HEK293 (cell line): ENCODE results near the gene PTPN6.

Source experiments
- GLIS2 ChIP-seq: fragments of 450-650 bp; formaldehyde crosslinking; IDR thresholded peaks from 2 replicates; pipeline ENCODE4 v1.5.1; 2016; ENCODE audit warnings: missing biosample characterization, missing genetic modification characterization
- HOXD13 ChIP-seq: sonication (generic); formaldehyde crosslinking; IDR thresholded peaks from 2 replicates; pipeline ENCODE4 v1.8.0; 2022; ENCODE audit warnings: missing genetic modification reagents, borderline replicate concordance
- IKZF3 ChIP-seq: fragments of 450-650 bp; IDR thresholded peaks from 2 replicates; pipeline ENCODE4 v1.5.0; 2018; ENCODE audit warnings: missing biosample characterization, mild to moderate bottlenecking, missing genetic modification characterization, moderate library complexity
- KLF1 ChIP-seq: fragments of 450-650 bp; formaldehyde crosslinking; IDR thresholded peaks from 2 replicates; pipeline ENCODE4 v1.5.1; 2016; ENCODE audit warnings: missing biosample characterization, missing genetic modification characterization
- KLF8 ChIP-seq: fragments of 450-650 bp; formaldehyde crosslinking; IDR thresholded peaks from 2 replicates; pipeline ENCODE4 v1.5.1; 2016; ENCODE audit warnings: missing biosample characterization, missing genetic modification characterization
- KLF9 ChIP-seq: fragments of 450-650 bp; formaldehyde crosslinking; IDR thresholded peaks from 2 replicates; pipeline ENCODE4 v1.5.1; 2016; ENCODE audit warnings: missing biosample characterization, missing genetic modification characterization, low read depth
- OVOL3 ChIP-seq: fragments of 450-650 bp; formaldehyde crosslinking; IDR thresholded peaks from 2 replicates; pipeline ENCODE4 v1.5.1; 2016; ENCODE audit warnings: missing biosample characterization, missing genetic modification characterization
- PRDM10 ChIP-seq: fragments of 450-650 bp; formaldehyde crosslinking; IDR thresholded peaks from 2 replicates; pipeline ENCODE4 v1.5.1; 2016; ENCODE audit warnings: missing biosample characterization, missing genetic modification characterization
- SP7 ChIP-seq: fragments of 450-650 bp; formaldehyde crosslinking; IDR thresholded peaks from 2 replicates; pipeline ENCODE4 v1.5.1; 2016; ENCODE audit warnings: missing biosample characterization, missing genetic modification characterization
- WT1 ChIP-seq: fragments of 450-650 bp; formaldehyde crosslinking; IDR thresholded peaks from 2 replicates; pipeline ENCODE4 v1.5.1; 2016; ENCODE audit warnings: missing biosample characterization, missing genetic modification characterization
- YY1 ChIP-seq: fragments of 450-650 bp; formaldehyde crosslinking; IDR thresholded peaks from 2 replicates; pipeline ENCODE4 v1.5.1; 2018; ENCODE audit warnings: missing biosample characterization, missing genetic modification characterization
- ZBTB11 ChIP-seq: fragments of 450-650 bp; formaldehyde crosslinking; conservative IDR thresholded peaks from 2 replicates; pipeline ENCODE4 v1.5.1; 2016; ENCODE audit warnings: low read depth, missing biosample characterization, missing genetic modification characterization
- ZBTB20 ChIP-seq: fragments of 450-650 bp; formaldehyde crosslinking; IDR thresholded peaks from 2 replicates; pipeline ENCODE4 v1.5.1; 2016; ENCODE audit warnings: missing biosample characterization, missing genetic modification characterization
- ZBTB21 ChIP-seq: fragments of 450-650 bp; formaldehyde crosslinking; IDR thresholded peaks from 2 replicates; pipeline ENCODE4 v1.5.1; 2017; ENCODE audit warnings: missing biosample characterization, missing genetic modification characterization
- ZBTB26 ChIP-seq: fragments of 450-650 bp; formaldehyde crosslinking; optimal IDR thresholded peaks from 2 replicates; pipeline ENCODE3; 2016; ENCODE audit warnings: missing biosample characterization, mild to moderate bottlenecking, missing genetic modification characterization
- ZFP3 ChIP-seq: fragments of 450-650 bp; formaldehyde crosslinking; IDR thresholded peaks from 2 replicates; pipeline ENCODE4 v1.5.1; 2016; ENCODE audit warnings: low read depth, missing biosample characterization, missing genetic modification characterization
- ZNF114 ChIP-seq: fragments of 450-650 bp; formaldehyde crosslinking; IDR thresholded peaks from 2 replicates; pipeline ENCODE4 v1.5.0; 2017; ENCODE audit warnings: missing biosample characterization, missing genetic modification characterization
- ZNF2 ChIP-seq: fragments of 450-650 bp; formaldehyde crosslinking; IDR thresholded peaks from 2 replicates; pipeline ENCODE4 v1.5.1; 2016; ENCODE audit warnings: missing biosample characterization, missing genetic modification characterization
- ZNF223 ChIP-seq: fragments of 450-650 bp; formaldehyde crosslinking; IDR thresholded peaks from 2 replicates; pipeline ENCODE4 v1.5.1; 2016; ENCODE audit warnings: missing biosample characterization, missing genetic modification characterization
- ZNF266 ChIP-seq: fragments of 450-650 bp; formaldehyde crosslinking; IDR thresholded peaks from 2 replicates; pipeline ENCODE4 v1.5.1; 2016; ENCODE audit warnings: missing biosample characterization, missing genetic modification characterization, low read depth
- ZNF335 ChIP-seq: fragments of 450-650 bp; formaldehyde crosslinking; conservative IDR thresholded peaks from 2 replicates; pipeline ENCODE4 v1.5.1; 2016; ENCODE audit warnings: missing biosample characterization, missing genetic modification characterization
- ZNF341 ChIP-seq: fragments of 450-650 bp; formaldehyde crosslinking; IDR thresholded peaks from 2 replicates; pipeline ENCODE4; 2016; ENCODE audit warnings: low read depth, missing biosample characterization, missing genetic modification characterization
- ZNF350 ChIP-seq: fragments of 450-650 bp; formaldehyde crosslinking; IDR thresholded peaks from 2 replicates; pipeline ENCODE4 v1.5.0; 2017; ENCODE audit warnings: missing biosample characterization, mild to moderate bottlenecking, missing genetic modification characterization
- ZNF37A ChIP-seq: fragments of 450-650 bp; IDR thresholded peaks from 2 replicates; pipeline ENCODE4 v1.5.1; 2018; ENCODE audit warnings: missing biosample characterization, missing genetic modification characterization
- ZNF391 ChIP-seq: fragments of 450-650 bp; formaldehyde crosslinking; IDR thresholded peaks from 2 replicates; pipeline ENCODE4 v1.5.1; 2016; ENCODE audit warnings: low read depth, missing biosample characterization, missing genetic modification characterization, borderline replicate concordance
- ZNF488 ChIP-seq: fragments of 450-650 bp; formaldehyde crosslinking; IDR thresholded peaks from 2 replicates; pipeline ENCODE4 v1.5.1; 2016; ENCODE audit warnings: missing biosample characterization, missing genetic modification characterization
- ZNF571 ChIP-seq: fragments of 450-650 bp; formaldehyde crosslinking; IDR thresholded peaks from 2 replicates; pipeline ENCODE4 v1.5.0; 2017; ENCODE audit warnings: missing biosample characterization, missing genetic modification characterization
- ZNF585B ChIP-seq: fragments of 450-650 bp; formaldehyde crosslinking; IDR thresholded peaks from 2 replicates; pipeline ENCODE4 v1.5.1; 2016; ENCODE audit warnings: missing biosample characterization, missing genetic modification characterization
- ZNF76 ChIP-seq: fragments of 450-650 bp; formaldehyde crosslinking; IDR thresholded peaks from 2 replicates; pipeline ENCODE4; 2016; ENCODE audit warnings: low read depth, missing biosample characterization, missing genetic modification characterization, borderline replicate concordance
- ZNF768 ChIP-seq: fragments of 450-650 bp; formaldehyde crosslinking; IDR thresholded peaks from 2 replicates; pipeline ENCODE4 v1.5.1; 2018; ENCODE audit warnings: missing biosample characterization, mild to moderate bottlenecking, missing genetic modification characterization
- ZNF777 ChIP-seq: fragments of 450-650 bp; formaldehyde crosslinking; IDR thresholded peaks from 2 replicates; pipeline ENCODE4 v1.5.1; 2017; ENCODE audit warnings: missing biosample characterization, missing genetic modification characterization, borderline replicate concordance
- ZSCAN23 ChIP-seq: fragments of 450-650 bp; formaldehyde crosslinking; IDR thresholded peaks from 2 replicates; pipeline ENCODE4 v1.5.1; 2016; ENCODE audit warnings: missing biosample characterization, missing genetic modification characterization

Gene PTPN6

GRCh38 chr12:6928703-6929407 lies 22.3 kb upstream of the PTPN6 start (continued):
- 0 out of 2 replicates have a peak, but pooled peaks have one; percentile 17 for TF ChIP-seq ZNF2 (tag by site-specific recombination)
- TF ChIP-seq KLF9 (tag by site-specific recombination), result peak; percentile 70
- no peak for TF ChIP-seq ZNF571 (tag by site-specific recombination)
- TF ChIP-seq SP7, result no peak
- TF ChIP-seq ZNF37A (tag by site-specific recombination), result no peak
- no peak for TF ChIP-seq HOXD13 (CRISPR knock-in tag)
- peak; percentile 88 for TF ChIP-seq IKZF3 (tag by site-specific recombination)
- no peak for TF ChIP-seq OVOL3 (tag by site-specific recombination)
- no peak for TF ChIP-seq ZNF114 (tag by site-specific recombination)
- TF ChIP-seq KLF8 (tag by site-specific recombination), result 0 out of 2 replicates have a peak, but pooled peaks have one; percentile 15
- no peak for TF ChIP-seq ZNF350
- 0 out of 2 replicates have a peak, but pooled peaks have one; percentile 10 for TF ChIP-seq KLF1 (tag by site-specific recombination)
- TF ChIP-seq PRDM10 (tag by site-specific recombination), result peak; percentile 92
- peak; percentile 96 for TF ChIP-seq ZBTB20 (tag by site-specific recombination)
- no peak for TF ChIP-seq ZNF223 (tag by site-specific recombination)
- 0 out of 2 replicates have a peak, but pooled peaks have one; percentile 12 for TF ChIP-seq ZFP3 (tag by site-specific recombination)
- no peak for TF ChIP-seq ZNF777 (tag by site-specific recombination)
- TF ChIP-seq ZBTB21 (tag by site-specific recombination), result 0 out of 2 replicates have a peak, but pooled peaks have one; percentile 14
- TF ChIP-seq ZNF585B (tag by site-specific recombination), result no peak
- TF ChIP-seq ZBTB26 (tag by site-specific recombination), result peak; percentile 27
- 0 out of 2 replicates have a peak, but pooled peaks have one; percentile 27 for TF ChIP-seq ZBTB11
- TF ChIP-seq GLIS2 (tag by site-specific recombination), result no peak
- TF ChIP-seq WT1 (tag by site-specific recombination), result no peak
- TF ChIP-seq ZNF335 (tag by site-specific recombination), result peak; percentile 52
- TF ChIP-seq ZNF341 (tag by site-specific recombination), result peak; percentile 46
- TF ChIP-seq ZNF76 (tag by site-specific recombination), result peak; percentile 73; the same call in 1 of the 2 replicates
- no peak for TF ChIP-seq ZNF768
- no peak for TF ChIP-seq ZNF266 (tag by site-specific recombination)
- TF ChIP-seq ZNF391 (tag by site-specific recombination), result no peak
- TF ChIP-seq ZSCAN23 (tag by site-specific recombination), result no peak
- no peak for TF ChIP-seq ZNF488 (tag by site-specific recombination)
- TF ChIP-seq YY1 (tag by site-specific recombination), result no peak
